SH-SY5Y (cell line): ENCODE data around the gene P4HB.

Experiments
- GATA2 ChIP-seq: IDR thresholded peaks from 2 replicates; pipeline ENCODE4 v1.6.1; 2011; ENCODE audit warnings: mild to moderate bottlenecking, low read depth, low read length
- GATA3 ChIP-seq: IDR thresholded peaks from 2 replicates; pipeline ENCODE4 v1.6.1; 2011; ENCODE audit warnings: low read depth, mild to moderate bottlenecking, low read length, moderate library complexity

- TF ChIP-seq GATA2 = no peak
- no peak for TF ChIP-seq GATA3
Observed at GRCh38 chr17:81900181-81900820, 40.0 kb upstream of the P4HB start.
